Right ventricle myocardium inferior (tissue), 1 donor: Measurements from ENCODE around the gene AFF3. TPM values are rescaled to one million over a fixed set of nuclear protein-coding genes. Genes with fewer than 3 reads are reported as not detected.
A peak's percentile ranks its signal among the peaks of the same experiment; 100 is the strongest.

Experiments used
- ATAC-seq: fragments of 200-7000 bp; cut with Tn5 transposase; one replicate; pipeline ENCODE4 v1.9.1; 2020; ENCODE audit warnings: mild to moderate bottlenecking, moderate library complexity
- DNase-seq: peaks from one replicate; pipeline ENCODE4 v3.0.0; 2021; ENCODE audit errors: missing footprints
- intact Hi-C: fragments of 100-400 bp; cut with DNase I; formaldehyde crosslinking; loops from one replicate; pipeline ENCODE4 v1.11.0; 2022
- total RNA-seq: library from RNA; stranded (reverse); fragmentation: NEBNext Ultra II Directional; extraction: Animal tissue kit (Norgen Biotek cat#: 25700); gene quantifications from one replicate; pipeline ENCODE4 v1.2.1, GENCODE V29; 2021
- donor health status: DM: no; HTN: yes; CAD: no; lungs with severe emphysema.

AFF3 gene
- total RNA-seq, 1 donor from 2014 or later, result 6.8 TPM

DNA sequence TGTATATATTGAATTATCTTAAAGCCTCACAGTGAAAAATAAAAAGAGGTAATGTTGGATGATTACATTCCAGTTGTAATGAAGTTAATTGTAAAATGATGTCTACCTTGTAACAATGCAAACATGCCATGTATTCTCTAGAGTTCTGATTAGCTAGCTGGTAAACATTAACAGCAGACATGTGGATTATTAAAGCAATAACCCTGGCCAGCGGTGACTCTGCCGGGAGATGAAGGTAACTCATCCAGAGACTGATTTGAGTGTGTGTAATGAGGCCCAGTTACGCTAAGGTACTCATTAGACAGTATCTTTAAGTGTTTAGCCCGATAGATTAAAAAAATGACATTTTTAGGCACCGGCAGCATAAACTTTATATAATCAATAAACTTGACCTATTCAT is 573.0 kb downstream of the AFF3 start:
- no peak for ATAC-seq
- intact Hi-C loops, result no loop called here
- DNase-seq, result no peak

DNA sequence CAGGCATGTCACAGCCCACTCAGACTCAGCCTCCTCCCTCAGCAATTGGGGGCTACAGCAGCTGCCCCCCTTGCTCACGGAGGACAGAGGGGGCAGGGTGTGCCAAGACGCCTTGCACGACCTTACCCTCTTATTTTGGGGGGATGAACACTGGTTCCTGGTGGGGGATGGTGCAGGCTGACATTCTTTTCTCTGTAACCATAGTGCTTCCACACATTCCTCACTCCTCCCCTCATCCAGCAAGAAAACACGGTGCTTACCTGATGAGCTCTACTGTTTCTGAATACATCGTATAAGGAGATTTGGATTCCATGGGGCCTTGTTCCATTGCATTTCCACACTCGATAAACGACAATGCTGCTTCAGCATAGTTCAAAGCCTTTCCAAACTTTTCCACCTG is 577.2 kb downstream of the AFF3 start:
- ATAC-seq (no peak), DNase-seq (no peak)
- intact Hi-C loops, result no loop called here

DNA sequence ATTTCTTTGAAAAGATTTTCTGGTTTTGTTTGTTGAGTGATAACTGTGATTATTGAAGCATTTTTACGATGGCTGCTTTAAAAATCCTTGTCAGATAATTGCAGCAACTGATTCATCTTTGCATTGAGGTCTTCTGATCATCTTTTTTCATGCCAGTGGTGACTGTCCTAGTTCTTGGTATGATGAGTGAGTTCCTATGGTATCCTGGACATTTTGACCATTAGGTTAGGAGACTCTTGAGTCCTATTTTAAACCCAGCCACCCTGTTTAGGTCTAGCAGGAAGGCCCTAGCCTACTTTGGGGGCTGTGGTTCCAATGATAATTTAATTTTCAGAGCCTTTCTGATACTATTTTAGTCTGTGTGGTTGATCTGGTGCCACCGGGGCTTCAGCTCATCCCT is 579.9 kb downstream of the AFF3 start:
- intact Hi-C loops, result no loop called here
- no peak for ATAC-seq
- DNase-seq, result no peak

DNA sequence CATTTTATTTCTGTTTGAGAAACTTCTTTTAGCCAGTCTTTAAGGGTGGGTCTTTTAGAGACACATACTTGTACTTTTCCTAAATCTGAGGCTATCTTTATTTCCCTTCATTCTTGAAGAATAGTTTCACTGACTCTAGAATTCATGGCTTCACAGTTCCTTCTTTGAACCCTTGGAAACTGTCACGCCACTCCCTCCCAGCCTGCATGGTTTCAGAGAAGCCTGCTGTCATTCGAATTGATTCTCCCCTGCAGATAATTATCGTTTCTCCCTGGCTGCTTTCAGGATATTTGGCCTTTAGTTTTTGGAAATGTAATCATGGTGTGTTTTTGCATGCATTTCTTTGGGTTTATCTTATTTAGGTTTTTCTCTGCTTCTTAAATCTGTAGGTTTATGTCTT is 580.6 kb downstream of the AFF3 start:
- DNase-seq, result no peak
- no peak for ATAC-seq
- intact Hi-C loops, result no loop called here

DNA sequence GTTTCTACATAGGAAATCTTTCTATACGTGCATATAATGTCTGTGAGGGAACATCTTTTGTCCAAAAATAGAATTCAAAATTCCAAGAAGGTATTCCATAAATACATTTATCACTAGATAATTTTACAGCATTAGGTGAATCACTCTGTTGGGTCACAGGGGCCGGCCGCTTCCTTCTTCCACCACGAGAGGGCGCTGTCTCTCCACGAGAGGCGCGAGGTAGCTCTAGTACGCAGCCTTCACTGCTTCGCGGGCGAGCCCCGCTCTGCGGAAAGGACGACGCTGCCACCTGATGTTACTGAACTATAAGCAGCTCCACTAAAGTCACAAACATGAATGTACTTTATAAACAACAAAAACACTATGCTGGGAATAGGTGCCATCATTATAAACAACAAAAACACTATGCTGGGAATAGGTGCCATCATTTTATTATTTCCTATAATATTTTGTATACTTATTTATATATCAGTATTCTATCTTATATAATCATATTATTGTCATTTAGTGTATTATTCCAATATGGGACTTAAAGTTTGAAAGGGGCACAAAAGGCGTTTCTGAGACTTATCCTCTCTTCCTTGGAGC is 583.2 kb downstream of the AFF3 start:
- peak; percentile 95 for DNase-seq
- intact Hi-C loops, result loop anchor here (1.0 to 10.0 kb wide), 4 partner anchors 262 to 826 kb away; no protein-coding TSS in a partner anchor
- peak; percentile 95 for ATAC-seq

DNA sequence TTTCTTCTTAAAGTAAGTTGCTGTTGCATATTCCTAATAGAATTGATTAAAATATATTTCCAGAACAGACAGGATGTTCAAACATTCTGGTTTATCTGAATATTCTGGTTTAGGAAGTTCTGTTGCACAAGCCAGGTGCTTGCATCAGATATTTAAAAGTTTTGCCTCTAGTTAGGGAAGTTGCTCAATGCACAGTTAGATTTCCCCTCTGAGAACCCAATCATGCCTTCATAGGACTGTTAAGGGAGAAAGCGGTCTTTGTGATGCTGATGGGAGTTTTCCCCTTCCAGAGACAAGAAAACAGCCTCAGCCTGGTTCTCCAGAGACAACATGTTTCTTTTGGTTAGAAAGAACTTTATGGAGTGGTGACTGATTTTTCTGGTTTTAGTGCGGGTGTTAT is 587.0 kb downstream of the AFF3 start:
- intact Hi-C loops, result loop anchor here (5.0 to 10.0 kb wide), 2 partner anchors 707 to 829 kb away; no protein-coding TSS in a partner anchor
- DNase-seq (no peak), ATAC-seq (no peak)

DNA sequence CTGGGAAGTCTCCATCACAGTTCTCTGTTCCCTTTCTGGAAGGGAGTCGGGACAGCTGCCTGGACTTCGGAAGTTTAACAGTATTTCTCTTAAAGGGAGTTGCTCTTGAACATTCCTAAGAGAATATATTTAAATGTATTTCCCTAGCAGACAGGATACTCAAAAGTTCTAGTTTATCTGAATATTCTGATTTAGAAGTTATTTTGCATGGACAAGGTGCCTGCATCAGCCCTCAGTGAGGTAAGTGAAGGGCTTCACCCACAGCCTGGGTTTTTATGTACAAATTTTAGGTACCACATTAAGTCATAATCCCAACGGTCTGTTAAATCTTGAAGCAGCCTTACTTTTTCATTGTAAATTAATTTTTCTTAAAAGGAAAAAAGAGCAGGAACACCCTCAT is 587.5 kb downstream of the AFF3 start:
- DNase-seq (no peak), ATAC-seq (no peak)
- intact Hi-C loops, result loop anchor here (5.0 to 10.0 kb wide), 2 partner anchors 707 to 830 kb away; no protein-coding TSS in a partner anchor

DNA sequence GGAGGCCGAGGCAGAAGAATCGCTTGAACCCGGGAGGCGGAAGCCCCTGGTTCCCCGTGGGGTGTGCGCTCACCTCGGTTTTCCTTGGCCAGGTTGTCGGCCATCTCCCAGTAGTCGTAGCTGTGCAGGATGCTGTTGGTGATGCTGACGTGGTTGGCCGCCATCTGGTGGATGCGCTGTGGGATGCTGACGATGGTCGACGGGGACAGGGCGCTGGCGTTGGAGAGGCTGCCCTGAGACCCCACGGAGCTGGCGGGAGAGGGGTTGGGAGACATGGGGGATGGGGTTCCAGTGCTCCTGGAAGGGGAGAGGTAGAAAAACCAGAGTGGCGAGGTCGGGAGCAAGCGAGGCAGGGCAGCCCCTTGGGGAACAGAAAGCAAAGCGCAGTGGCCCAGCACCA is 588.2 kb downstream of the AFF3 start:
- intact Hi-C loops, result loop anchor here (10.0 kb wide), 1 partner anchor 831 kb away; no protein-coding TSS in a partner anchor
- ATAC-seq (no peak), DNase-seq (no peak)

DNA sequence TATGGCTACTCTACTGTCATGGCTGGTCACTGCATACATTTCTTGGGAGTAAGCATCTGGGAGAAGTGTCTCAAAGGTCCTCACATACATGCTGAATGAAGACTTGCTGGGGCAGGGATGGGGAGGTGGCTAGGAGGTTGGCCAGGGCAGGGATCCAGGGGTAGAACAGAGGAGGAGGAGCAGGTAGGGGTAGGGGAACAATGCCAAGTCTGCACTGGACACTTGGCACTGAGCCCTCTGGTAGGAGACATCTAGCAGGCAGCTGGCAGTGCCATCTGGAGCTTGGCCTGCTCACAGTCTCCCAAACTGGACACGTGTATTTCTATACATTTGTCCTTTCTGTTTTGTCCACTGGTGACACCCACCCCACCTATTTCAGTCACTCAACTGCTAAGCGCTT is 589.9 kb downstream of the AFF3 start:
- intact Hi-C loops, result loop anchor here (10.0 kb wide), 1 partner anchor 832 kb away; no protein-coding TSS in a partner anchor
- ATAC-seq (peak; percentile 81), DNase-seq (no peak)

DNA sequence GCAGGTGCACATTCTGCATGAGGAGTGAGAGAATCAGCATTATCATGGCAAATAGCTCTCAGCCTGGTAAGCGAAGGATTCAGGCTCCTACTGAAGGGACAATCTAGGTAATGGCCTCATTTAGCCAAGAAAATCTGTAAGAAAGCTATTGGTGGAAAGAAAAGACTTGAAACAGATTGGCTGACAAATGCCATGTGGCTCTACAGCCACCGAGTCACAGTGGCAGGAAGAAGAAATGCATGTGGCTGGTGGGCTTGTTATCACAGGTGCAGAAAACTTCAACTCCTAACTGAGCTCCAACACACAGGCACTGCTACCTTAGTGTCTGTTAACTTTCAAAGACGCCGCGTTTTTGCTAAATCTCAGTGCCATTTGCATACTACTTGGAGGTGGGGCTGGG is 592.0 kb downstream of the AFF3 start:
- ATAC-seq (no peak), DNase-seq (no peak)
- intact Hi-C loops, result loop anchor here (10.0 kb wide), 1 partner anchor 834 kb away; no protein-coding TSS in a partner anchor

DNA sequence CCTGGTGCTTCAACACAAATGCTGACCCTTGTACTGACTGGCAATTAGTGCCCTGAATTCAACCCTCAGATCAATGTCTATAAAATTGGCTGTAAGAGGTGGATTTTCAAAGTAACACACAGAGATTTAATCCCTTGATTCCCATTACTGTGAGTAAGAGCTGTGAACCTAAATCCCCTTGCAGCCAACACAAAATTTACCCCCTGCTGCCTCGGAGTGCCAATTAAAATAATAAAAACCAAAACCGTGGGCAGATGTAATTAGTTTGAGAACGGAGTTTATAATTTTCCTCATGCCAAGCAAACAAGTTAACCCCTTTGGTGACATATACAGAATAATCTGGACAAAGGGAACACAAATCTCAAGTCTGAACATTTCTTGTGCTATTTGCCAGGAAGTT is 596.8 kb downstream of the AFF3 start:
- DNase-seq (no peak), ATAC-seq (no peak)
- intact Hi-C loops, result no loop called here

DNA sequence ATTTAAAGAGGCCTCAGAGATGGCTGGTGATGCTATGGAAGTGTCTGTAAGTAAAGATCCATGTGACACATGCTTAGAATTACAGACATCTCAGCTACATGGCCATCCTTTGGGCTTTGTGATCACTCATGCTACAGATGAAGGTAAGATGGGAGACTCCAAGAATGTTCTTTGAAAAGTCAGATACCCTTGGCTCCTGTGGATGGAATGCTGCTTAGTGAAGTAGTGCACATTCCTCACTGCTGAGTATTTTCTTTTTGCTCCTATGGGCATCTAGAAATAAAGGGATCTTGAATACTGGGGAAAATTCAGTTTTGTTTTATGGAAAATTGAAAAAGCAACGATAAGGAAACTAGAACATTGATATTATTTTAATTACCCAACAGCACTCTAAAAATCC is 597.3 kb downstream of the AFF3 start:
- ATAC-seq, result no peak
- DNase-seq, result no peak
- intact Hi-C loops, result no loop called here

DNA sequence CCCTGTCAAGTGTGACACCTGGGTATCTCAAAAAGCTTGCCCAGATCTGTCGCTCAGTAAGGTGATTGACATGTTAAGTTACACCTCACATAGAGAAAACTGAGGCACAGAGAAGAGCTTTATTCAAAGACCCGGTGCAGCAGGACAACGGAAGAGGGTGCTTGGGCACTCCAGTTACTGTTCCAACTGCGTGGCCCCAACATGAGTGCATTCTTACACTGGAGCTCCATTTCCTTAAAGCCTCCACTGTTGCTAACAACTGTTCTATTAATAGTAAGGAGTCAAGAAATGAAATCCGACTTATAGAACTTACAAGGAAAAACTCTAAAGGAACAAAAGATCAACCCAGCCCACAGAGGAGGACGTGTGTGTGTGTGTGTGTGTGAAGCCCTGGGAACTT is 597.8 kb downstream of the AFF3 start:
- intact Hi-C loops, result no loop called here
- ATAC-seq (no peak), DNase-seq (no peak)

DNA sequence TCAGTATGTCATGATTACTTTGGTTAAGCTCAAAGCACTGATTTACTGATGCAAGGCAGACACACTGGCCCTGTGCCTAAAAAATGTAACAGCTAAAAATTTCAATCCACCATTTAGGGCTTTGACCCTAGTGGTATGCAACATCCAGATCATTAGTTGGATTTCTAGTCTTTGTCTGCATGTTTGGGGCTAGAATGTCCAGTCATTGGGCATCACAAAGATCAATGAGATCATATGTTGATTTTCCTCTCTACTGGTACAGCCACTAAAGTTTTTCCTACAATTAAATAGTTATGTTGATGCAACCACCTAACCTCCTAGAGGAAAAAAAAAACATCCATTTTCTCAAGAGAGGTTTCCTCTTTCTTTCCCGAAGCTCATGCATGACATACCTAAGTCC is 599.1 kb downstream of the AFF3 start:
- ATAC-seq (no peak), DNase-seq (no peak)
- intact Hi-C loops, result no loop called here

DNA sequence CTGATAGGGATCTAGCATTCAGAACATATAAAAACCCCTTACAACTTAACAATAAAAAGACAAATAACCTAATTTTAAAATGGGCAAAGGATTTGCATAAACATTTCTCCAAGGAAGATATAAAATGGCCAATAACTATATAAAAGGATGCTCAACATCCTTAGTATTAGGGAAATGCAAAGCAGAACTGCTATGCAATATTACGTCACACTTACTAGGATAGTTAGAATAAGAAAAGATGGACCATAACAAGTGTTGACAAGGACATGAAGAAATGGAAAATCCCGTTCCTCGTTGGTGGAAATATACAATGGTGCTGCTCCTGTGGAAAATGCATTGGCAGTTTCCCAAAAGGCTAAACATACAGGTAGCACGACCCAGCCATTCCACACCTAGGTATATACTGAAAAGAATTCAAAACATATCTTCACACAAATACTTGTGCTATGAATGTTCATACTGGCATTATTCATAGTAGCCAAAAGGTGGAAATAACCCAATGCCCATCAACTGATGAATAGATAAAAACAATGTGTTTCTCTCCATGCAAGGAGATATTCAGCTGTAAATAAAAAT is 604.4 kb downstream of the AFF3 start:
- no peak for DNase-seq
- intact Hi-C loops, result no loop called here

DNA sequence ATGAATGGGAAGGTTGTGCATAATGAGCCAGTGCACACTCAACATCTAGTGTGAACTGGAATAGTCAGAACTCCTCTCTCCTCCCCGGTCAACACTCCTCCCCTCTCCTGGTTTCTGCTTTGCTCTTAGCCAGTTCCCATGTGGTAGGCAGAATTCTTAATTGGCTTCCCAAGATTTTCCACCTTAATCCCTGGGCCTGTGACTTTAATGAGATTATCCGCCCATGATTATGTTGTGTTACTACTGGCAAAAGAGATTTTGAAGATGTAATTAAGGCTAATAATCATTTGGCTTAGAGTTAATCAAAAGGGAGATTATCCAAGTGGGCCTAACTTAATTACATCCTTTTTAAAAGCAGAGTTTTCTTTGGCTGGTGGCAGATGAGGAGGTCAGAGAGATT is 618.3 kb downstream of the AFF3 start:
- no peak for DNase-seq
- intact Hi-C loops, result no loop called here
- no peak for ATAC-seq

More for the DNA sequence above, 604.4 kb downstream of the AFF3 start:
- ATAC-seq, result no peak

DNA sequence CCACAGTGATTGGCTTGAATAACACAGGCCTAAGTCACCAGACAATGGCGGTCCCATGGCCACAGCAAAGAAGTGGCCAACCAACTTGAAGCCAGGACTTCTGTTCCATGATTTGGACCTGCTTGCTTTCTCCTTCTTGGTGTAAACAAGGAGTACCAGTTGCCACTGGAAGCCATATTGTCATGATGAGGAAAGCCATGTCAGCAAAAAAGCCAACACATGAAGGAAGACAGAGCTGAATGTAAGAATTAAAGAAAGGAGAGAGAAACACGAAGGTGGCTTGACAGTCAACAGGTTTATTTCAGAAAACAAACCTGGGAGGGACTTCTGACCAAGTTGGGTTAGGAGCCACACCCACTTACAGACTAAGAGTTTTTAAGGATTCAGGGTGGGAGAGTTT is 620.2 kb downstream of the AFF3 start:
- intact Hi-C loops, result no loop called here
- ATAC-seq, result no peak
- no peak for DNase-seq

DNA sequence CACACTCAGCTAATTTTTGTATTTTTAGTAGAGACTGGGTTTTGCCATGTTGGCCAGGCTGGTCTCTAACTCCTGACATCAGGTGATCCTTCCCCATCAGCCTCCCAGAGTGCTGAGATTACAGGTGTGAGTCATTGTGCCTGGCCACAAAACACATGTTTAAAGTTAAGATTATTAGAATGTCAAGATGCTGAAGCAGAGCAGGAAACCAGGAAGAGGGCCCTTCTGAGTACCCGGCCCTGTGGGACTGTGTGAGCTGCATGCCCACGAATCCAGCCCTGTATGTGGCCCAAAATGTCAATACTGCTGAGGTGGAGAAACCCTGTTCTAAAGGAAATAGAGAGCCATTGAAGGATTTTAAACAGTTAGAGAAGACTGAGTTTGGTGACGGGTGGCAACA is 621.6 kb downstream of the AFF3 start:
- no peak for ATAC-seq
- DNase-seq, result no peak
- intact Hi-C loops, result no loop called here

DNA sequence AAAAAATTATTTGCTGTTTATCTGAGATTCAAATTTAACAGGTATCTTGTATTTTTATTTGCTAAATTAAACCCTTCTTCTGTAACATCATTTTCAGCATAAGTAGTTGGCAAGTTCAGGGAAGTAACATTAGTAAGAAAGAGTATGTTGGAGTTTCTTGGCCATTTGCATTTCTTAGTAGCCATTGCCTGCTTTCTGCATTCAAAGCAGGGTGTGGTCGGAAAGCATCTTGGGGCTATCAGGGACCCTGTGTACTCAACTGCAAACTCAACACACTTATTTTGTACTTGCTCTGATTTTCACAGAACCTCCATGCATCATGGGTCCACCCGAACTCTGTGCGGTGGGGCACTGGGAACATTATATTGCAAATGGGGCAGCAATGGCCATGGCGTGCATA is 622.2 kb downstream of the AFF3 start:
- intact Hi-C loops, result no loop called here
- DNase-seq (no peak), ATAC-seq (no peak)

DNA sequence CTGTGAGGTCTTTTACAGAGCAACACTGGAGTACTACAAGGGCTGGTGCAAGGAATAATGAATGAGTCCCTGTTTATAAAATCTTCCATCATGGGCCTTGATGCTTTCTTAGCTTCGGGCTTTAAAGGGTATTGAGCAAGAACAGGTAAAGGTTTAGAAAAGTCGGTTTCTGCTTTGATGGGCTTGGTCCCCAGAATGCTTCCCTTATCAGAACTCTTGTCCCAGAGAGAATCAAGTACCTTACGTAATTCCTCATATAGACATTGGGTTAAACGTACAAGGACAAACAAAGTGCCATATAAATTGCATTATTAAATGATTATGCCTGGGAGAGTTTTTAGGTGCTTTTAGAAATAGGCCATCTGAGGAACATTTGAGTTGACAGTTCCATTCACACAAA is 628.0 kb downstream of the AFF3 start:
- DNase-seq, result no peak
- no peak for ATAC-seq
- intact Hi-C loops, result no loop called here

DNA sequence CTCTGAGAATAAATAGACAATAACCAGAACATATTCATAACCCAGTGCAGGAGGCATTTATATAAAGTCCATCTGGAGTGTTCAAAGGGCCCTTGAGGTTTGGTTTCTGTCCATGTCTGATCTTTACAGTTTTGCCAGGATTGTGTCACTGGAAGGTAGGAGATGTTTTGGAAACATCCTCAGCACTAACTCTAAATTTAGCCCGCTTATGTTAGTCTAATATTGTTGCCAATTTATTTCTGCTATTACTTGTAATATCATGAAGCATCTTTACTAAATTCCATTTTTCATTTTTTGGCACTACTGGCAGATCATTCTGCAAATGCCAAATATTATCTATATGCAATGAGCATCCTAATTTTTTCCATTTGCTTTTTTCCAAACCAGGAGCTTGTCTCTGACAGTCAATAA is 630.2 kb downstream of the AFF3 start:
- ATAC-seq (peak; percentile 72), DNase-seq (no peak)
- intact Hi-C loops, result no loop called here
